Spleen (tissue), 7 donors: ENCODE results near the gene UBR4.

ENCODE experiments used
- CTCF ChIP-seq, 11 experiments: fragments of 200-600 bp in 7 of 11; fragments of 450-650 bp in 4 of 11; sonication (generic) in 4 of 11; IDR thresholded peaks in 8 of 11; conservative IDR thresholded peaks in 3 of 11; 1 replicate in 7 of 11; 2 replicates in 4 of 11; pipeline versions ENCODE4 v1.4.0 to v1.8.0; 2016 to 2021; ENCODE audit warnings: antibody characterized with exemption in 11 of 11, inconsistent platforms in 4 of 11, mild to moderate bottlenecking in 1 of 11
- POLR2A ChIP-seq, 3 donors: fragments of 450-650 bp; IDR thresholded peaks; one replicate each; pipeline ENCODE4 v1.5.1; 2017; ENCODE audit warnings: antibody characterized with exemption in 3 of 3, mild to moderate bottlenecking in 1 of 3
- donor health status: DM: no; HTN: no; CAD: no; lungs with moderate emphysema.
- donor health status: DM: no; HTN: no; CAD: no.
- donor health status: DM: no; HTN: no; CAD: no.

- TF ChIP-seq POLR2A (IDR thresholded peaks at IDR 0.05) (no peak), CTCF (IDR thresholded peaks at IDR 0.05 in 8 of 11, conservative IDR thresholded peaks at IDR 0.05 in 3 of 11) (no peak)
These were observed 176.6 kb downstream of the UBR4 start for GRCh38 chr1:19033515-19033839.
